ENCODE measurements around the gene ATF6B. TPM values are rescaled to one million over a fixed set of nuclear protein-coding genes. Genes with fewer than 3 reads are reported as not detected.

ATF6B gene
- polyA plus RNA-seq, 1 donor, result 84.4 TPM

DNA sequence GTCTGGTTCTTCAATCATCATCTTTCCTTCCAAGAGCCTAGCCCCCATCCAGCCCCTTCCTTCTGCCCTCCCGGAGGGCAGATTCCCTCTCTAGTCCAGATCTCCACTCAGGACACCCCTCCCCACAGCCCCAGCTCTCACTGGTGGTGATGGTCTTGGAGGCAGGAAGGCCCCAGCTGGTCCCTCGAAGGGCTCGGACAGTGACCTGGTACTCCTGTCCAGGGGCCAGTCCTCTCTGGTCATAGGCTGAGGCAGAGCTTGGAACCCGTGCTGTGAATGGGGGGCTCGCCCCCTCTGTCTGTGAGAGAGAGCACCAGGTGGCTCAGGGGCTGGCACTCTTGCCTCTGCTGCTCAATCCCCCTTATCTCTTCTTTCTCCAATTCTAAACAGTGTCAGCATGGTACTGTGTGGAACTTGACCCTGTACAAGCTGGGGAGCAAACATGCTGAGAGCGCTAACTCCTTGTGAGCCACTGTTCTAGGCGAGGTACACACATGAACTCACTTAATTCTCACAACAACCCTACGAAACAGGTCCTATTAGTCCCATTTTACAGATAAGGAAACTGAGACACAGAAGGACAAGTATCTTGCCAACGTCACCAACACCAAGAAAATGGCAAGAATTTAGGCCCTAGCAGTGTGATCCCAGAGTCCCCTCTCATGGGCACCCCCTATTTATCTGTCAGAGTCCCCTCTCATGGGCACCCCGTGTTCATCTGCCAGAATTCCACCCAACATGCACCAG is 38.8 kb downstream of the ATF6B start:
- H3K4me3 ChIP-seq (ENCODE audit: low read length), result no peak overlapping the region
- DNase-seq, result peak; percentile 53 to 75
- no CpG with 5 or more reads among the region's 10 CpGs for WGBS (ENCODE audit: insufficient coverage, low lambda C conversion rate)
- H3K27ac ChIP-seq (ENCODE audit: low read length), result peak overlapping the region; percentile 58
- H3K9me3 ChIP-seq (ENCODE audit: control insufficient read depth, low read depth, low read length), result no peaks in the 10 kb centered on the region
- H3K27me3 ChIP-seq (ENCODE audit: control insufficient read depth, insufficient read depth, low read length), result peaks cover 2% of the 10 kb centered on the region
- peaks cover 47% of the 10 kb centered on the region for H3K4me1 ChIP-seq (ENCODE audit: control insufficient read depth, insufficient read depth, low read length)
- no peaks in the 10 kb centered on the region for H3K36me3 ChIP-seq (ENCODE audit: control insufficient read depth, insufficient read depth, low read length)

GRCh38 chr6:32088487-32089049 is 39.5 kb downstream of the ATF6B start:
- H3K4me1 ChIP-seq (ENCODE audit: control insufficient read depth, insufficient read depth, low read length), result peaks cover 47% of the 10 kb centered on the region
- no peak for DNase-seq
- H3K4me3 ChIP-seq (ENCODE audit: low read length), result no peak overlapping the region
- H3K36me3 ChIP-seq (ENCODE audit: control insufficient read depth, insufficient read depth, low read length), result no peaks in the 10 kb centered on the region
- WGBS (ENCODE audit: insufficient coverage, low lambda C conversion rate), result no CpG with 5 or more reads among the region's 14 CpGs
- peaks cover 2% of the 10 kb centered on the region for H3K27me3 ChIP-seq (ENCODE audit: control insufficient read depth, insufficient read depth, low read length)
- H3K27ac ChIP-seq (ENCODE audit: low read length), result peak overlapping the region; percentile 27
- no peaks in the 10 kb centered on the region for H3K9me3 ChIP-seq (ENCODE audit: control insufficient read depth, low read depth, low read length)

DNA sequence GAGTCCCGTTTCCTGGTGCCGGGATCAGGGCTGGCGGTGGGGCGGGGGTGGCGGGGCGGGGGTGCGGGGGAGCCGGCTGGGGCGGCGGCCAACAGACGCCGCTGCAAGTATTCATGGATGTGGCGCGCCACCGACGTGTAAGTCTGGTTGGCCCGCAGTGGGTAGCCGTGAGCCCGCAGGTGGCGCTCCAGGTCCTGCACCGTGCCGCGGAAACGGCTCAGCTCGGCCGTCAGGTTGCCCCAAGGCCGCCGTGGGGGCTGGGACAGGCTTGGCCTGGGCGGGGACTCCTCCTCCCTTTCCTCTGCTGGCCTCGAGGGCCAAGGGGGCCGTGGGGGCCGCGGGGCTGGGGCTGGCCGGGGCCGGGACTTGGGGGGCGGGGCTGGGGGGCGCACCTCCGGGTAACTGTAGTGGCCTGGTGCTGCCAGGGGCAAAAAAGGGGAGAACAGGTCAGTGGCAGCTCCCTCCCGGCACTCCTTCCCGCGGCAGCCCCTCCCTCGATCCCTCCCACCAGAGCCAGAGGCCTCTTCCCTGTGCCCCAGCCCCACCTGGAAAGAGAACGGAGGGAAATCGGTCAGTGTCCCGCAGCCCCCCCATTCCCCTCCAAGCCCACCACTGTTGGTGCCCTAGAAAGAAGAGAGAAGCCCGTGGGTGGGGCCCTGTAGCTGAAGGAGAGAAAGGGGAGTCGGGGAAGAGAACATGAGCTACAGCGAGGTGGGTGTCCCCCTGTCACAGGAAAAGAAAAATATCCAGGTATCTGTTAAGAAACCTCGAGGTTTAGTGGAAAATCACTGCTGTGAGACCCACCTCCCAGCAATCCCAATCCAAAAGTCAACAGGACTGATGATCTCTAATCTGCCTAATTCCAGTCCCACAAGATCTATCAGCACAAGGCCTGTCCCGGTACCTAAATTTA is 40.2 kb downstream of the ATF6B start:
- Histone ChIP-seq H3K36me3 (ENCODE audit: control insufficient read depth, insufficient read depth, low read length) (no peaks in the 10 kb centered on the region), H3K4me3 (ENCODE audit: low read length) (peak overlapping the region; percentile 15), H3K27ac (ENCODE audit: low read length) (peak overlapping the region; percentile 27), H3K9me3 (ENCODE audit: control insufficient read depth, low read depth, low read length) (no peaks in the 10 kb centered on the region), H3K4me1 (ENCODE audit: control insufficient read depth, insufficient read depth, low read length) (peaks cover 43% of the 10 kb centered on the region), H3K27me3 (ENCODE audit: control insufficient read depth, insufficient read depth, low read length) (peaks cover 2% of the 10 kb centered on the region)
- peak; percentile 88 to 89 for DNase-seq
- no CpG with 5 or more reads among the region's 50 CpGs for WGBS (ENCODE audit: insufficient coverage, low lambda C conversion rate)

GRCh38 chr6:32086661-32087573 is 41.1 kb downstream of the ATF6B start:
- H3K4me3 ChIP-seq (ENCODE audit: low read length), result no peak overlapping the region

GRCh38 chr6:32085759-32086459 is 42.1 kb downstream of the ATF6B start:
- WGBS (ENCODE audit: insufficient coverage, low lambda C conversion rate), result no CpG with 5 or more reads among the region's 17 CpGs
- peaks cover 38% of the 10 kb centered on the region for H3K4me1 ChIP-seq (ENCODE audit: control insufficient read depth, insufficient read depth, low read length)
- H3K27ac ChIP-seq (ENCODE audit: low read length), result no peak overlapping the region
- H3K9me3 ChIP-seq (ENCODE audit: control insufficient read depth, low read depth, low read length), result no peaks in the 10 kb centered on the region
- peak in 1 of 2 donors; percentile 64 for DNase-seq
- peaks cover 2% of the 10 kb centered on the region for H3K27me3 ChIP-seq (ENCODE audit: control insufficient read depth, insufficient read depth, low read length)
- H3K36me3 ChIP-seq (ENCODE audit: control insufficient read depth, insufficient read depth, low read length), result peaks cover 4% of the 10 kb centered on the region
- no peak overlapping the region for H3K4me3 ChIP-seq (ENCODE audit: low read length)

More at GRCh38 chr6:32086661-32087573, 41.1 kb downstream of the ATF6B start:
- WGBS (ENCODE audit: insufficient coverage, low lambda C conversion rate), result no CpG with 5 or more reads among the region's 45 CpGs
- DNase-seq, result peak; percentile 23 to 57
- Histone ChIP-seq H3K36me3 (ENCODE audit: control insufficient read depth, insufficient read depth, low read length) (no peaks in the 10 kb centered on the region), H3K4me1 (ENCODE audit: control insufficient read depth, insufficient read depth, low read length) (peaks cover 38% of the 10 kb centered on the region), H3K9me3 (ENCODE audit: control insufficient read depth, low read depth, low read length) (no peaks in the 10 kb centered on the region), H3K27me3 (ENCODE audit: control insufficient read depth, insufficient read depth, low read length) (peaks cover 2% of the 10 kb centered on the region), H3K27ac (ENCODE audit: low read length) (no peak overlapping the region)

GRCh38 chr6:32084780-32085179 is 43.3 kb downstream of the ATF6B start:
- Histone ChIP-seq H3K9me3 (ENCODE audit: control insufficient read depth, low read depth, low read length) (no peaks in the 10 kb centered on the region), H3K36me3 (ENCODE audit: control insufficient read depth, insufficient read depth, low read length) (peaks cover 6% of the 10 kb centered on the region), H3K4me1 (ENCODE audit: control insufficient read depth, insufficient read depth, low read length) (peaks cover 37% of the 10 kb centered on the region), H3K27me3 (ENCODE audit: control insufficient read depth, insufficient read depth, low read length) (peaks cover 2% of the 10 kb centered on the region), H3K27ac (ENCODE audit: low read length) (no peak overlapping the region), H3K4me3 (ENCODE audit: low read length) (no peak overlapping the region)
- no CpG with 5 or more reads among the region's 2 CpGs for WGBS (ENCODE audit: insufficient coverage, low lambda C conversion rate)
- DNase-seq, result no peak

DNA sequence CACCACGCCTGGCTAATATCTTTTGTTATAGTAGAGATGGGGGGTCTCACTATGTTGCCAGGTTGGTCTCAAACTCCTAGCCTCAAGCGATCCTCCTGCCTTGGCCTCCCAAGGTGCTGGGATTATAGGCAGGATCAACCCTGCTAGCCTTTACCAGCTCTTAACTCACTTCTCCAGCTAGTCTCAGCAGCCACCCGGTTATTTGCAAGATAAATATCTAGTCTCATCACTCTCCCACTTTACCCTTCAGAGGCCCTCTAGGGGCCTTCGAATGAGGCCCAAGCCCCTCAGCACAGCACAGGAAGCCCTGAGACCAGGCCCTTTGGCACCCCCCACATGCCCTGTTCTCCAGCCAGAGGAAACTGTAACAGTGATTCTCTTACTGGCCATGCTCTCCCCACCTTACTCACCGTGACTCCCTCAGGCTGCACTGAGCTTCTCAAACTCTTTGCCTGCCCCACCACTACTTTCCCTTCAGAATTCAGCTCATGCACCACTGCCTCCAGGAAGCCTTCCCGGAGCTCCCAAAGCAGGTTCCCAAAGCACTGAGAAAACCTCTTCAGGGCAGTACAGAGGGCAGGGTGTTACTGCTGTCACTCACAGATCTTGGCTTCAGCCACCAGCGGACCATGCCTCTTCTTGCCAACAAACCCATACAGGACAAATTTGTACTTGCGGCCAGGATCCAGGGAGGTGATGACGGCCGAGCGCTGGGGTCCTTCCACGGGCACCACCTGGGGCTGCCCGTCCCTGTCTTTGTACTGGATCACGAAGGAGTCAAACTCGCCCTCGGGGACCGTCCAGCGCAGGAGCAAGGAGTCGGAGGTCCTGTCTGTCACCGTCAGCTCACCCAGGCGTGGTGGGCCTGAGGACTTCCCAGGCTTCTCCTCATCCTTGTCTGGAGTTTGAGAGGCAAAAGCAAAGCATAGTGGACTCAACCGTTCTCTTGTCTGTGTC is 44.0 kb downstream of the ATF6B start:
- no peaks in the 10 kb centered on the region for H3K9me3 ChIP-seq (ENCODE audit: control insufficient read depth, low read depth, low read length)
- H3K4me3 ChIP-seq (ENCODE audit: low read length), result no peak overlapping the region
- H3K27me3 ChIP-seq (ENCODE audit: control insufficient read depth, insufficient read depth, low read length), result peaks cover 2% of the 10 kb centered on the region

DNA sequence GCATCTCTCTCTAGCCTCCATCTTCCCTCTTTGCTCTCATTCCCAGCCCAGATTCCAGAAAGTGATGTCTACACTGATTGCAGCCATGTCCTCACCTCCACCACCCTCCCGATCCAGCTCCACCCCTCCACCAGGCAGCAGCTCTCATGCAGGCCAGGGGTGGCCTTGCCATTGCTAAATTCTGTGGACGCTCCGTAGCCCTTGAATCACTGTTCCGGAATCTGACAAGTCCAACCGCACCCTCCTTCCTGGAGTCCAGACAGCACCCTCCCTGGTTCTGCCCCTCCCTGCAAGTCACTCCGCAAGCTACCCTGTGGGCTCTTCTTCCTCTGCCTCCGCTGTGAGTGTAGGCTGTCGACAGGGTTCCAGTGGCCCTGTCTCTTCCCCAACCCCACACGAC is 45.1 kb downstream of the ATF6B start:
- Histone ChIP-seq H3K36me3 (ENCODE audit: control insufficient read depth, insufficient read depth, low read length) (peaks cover 9% of the 10 kb centered on the region), H3K4me3 (ENCODE audit: low read length) (no peak overlapping the region), H3K27me3 (ENCODE audit: control insufficient read depth, insufficient read depth, low read length) (peaks cover 2% of the 10 kb centered on the region), H3K4me1 (ENCODE audit: control insufficient read depth, insufficient read depth, low read length) (peaks cover 19% of the 10 kb centered on the region), H3K27ac (ENCODE audit: low read length) (no peak overlapping the region), H3K9me3 (ENCODE audit: control insufficient read depth, low read depth, low read length) (no peaks in the 10 kb centered on the region)
- no CpG with 5 or more reads among the region's 9 CpGs for WGBS (ENCODE audit: insufficient coverage, low lambda C conversion rate)
- DNase-seq, result no peak

More for the DNA sequence above, 44.0 kb downstream of the ATF6B start:
- Histone ChIP-seq H3K36me3 (ENCODE audit: control insufficient read depth, insufficient read depth, low read length) (peaks cover 7% of the 10 kb centered on the region), H3K27ac (ENCODE audit: low read length) (no peak overlapping the region), H3K4me1 (ENCODE audit: control insufficient read depth, insufficient read depth, low read length) (peaks cover 30% of the 10 kb centered on the region)
- no peak for DNase-seq
- WGBS (ENCODE audit: insufficient coverage, low lambda C conversion rate), result no CpG with 5 or more reads among the region's 22 CpGs

Measured in large intestine (tissue), 3 donors.